Stimulated activated CD8-positive, alpha-beta memory T cell treated with anti-CD3 and anti-CD28 coated beads, Interleukin-12 subunit alpha, Interleukin-12 subunit beta, amount 100 ng/mL, for 4 hours (primary cell): ENCODE measurements around the gene THBS3.
A peak's percentile ranks its signal among the peaks of the same experiment; 100 is the strongest.
"Not testable (repeated sequence)": the region's sequence is repeated elsewhere in the genome, so short reads cannot be mapped to it uniquely, and the experiment has no call there.

Experiments used
- DNase-seq: peaks from one replicate; pipeline ENCODE4 v3.0.0-alpha.2; 2020; ENCODE audit warnings: low read depth

The THBS3 gene

DNA sequence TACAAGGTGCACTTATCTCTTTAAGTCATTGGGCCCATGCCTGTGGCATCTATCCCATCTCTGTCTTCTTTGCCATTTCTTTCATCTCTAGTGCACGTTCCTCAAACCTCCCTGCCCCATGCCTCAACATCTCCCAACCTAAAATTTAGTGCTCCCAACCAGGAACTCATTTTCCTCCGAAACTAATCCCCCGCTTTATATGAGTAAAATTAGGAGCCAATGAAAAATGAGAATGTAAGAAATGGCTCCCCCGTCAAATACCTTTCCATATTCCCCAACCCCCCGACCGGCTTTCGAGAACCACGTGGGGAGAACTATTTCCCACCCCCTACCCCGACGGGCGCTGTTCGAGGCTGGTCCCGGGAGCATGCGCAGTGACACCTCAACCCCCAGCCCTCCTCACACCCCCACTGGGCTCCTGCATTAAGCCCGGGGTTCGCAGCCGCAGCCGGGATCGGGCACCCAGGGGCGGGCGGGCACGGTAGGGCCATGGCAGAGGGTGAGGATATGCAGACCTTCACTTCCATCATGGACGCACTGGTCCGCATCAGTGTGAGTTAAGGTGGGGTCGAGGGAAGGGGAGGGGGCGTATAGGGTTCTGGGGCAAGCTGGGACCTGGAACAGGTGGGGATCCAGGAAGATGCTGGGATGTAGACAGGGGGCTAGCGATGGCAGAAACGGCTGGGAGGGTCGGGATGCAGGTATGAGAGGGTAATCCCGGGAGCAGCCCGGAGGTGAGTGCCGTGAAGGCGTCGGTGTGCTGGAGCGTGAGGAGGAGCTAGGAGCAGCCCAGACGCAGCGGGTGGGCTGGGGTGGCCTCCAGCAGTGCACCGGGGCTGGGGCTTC is 34.0 kb downstream of the THBS3 start, which contains the start of gene TRIM46:
Gene TRIM46 (plus strand): TSS at position 372 of the 846 bp plus-strand sequence. CDS start 118 bp downstream, at position 490.
- peak; percentile 53 for DNase-seq

DNA sequence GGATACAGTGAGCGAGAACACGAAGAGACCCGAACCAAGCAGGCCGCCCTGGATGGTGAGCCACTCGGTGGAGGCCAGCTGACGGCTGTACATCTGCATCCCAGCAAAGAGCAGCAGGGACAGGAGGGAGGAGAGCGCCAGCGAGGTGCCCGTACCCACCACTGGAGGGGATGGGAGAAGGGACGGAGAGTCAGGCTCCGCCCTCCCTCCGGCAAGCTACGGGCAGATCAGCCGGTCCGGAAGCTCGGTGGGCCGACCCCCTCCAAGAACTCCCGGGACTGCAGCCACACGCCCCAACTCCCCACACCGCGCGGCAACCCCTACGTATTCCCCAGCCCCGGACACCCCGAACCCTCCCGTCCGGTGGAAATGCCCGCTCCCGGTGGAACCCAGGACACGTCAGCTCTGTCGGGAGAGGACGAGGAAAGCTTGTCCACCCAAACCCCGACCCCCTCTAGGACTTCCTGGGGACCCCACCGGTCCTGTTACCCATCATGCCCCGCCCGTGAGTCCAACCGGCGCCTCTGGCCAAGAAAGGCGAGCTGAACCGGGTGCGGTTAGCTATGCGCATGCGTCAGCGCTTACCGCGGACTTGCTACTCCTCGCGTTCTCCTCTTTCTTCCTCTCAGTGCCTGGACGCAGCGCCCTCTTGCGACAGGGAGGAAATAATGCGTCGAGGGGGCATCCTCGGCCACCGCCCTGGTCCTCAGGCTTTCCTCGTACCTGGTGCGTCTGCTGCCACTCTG is 34.8 kb downstream of the THBS3 start, which contains the start of gene KRTCAP2:
Gene KRTCAP2 (minus strand): TSS at position 573 of the 746 bp plus-strand sequence. CDS start 80 bp downstream, at position 493.
- peak; percentile 89 for DNase-seq

DNA sequence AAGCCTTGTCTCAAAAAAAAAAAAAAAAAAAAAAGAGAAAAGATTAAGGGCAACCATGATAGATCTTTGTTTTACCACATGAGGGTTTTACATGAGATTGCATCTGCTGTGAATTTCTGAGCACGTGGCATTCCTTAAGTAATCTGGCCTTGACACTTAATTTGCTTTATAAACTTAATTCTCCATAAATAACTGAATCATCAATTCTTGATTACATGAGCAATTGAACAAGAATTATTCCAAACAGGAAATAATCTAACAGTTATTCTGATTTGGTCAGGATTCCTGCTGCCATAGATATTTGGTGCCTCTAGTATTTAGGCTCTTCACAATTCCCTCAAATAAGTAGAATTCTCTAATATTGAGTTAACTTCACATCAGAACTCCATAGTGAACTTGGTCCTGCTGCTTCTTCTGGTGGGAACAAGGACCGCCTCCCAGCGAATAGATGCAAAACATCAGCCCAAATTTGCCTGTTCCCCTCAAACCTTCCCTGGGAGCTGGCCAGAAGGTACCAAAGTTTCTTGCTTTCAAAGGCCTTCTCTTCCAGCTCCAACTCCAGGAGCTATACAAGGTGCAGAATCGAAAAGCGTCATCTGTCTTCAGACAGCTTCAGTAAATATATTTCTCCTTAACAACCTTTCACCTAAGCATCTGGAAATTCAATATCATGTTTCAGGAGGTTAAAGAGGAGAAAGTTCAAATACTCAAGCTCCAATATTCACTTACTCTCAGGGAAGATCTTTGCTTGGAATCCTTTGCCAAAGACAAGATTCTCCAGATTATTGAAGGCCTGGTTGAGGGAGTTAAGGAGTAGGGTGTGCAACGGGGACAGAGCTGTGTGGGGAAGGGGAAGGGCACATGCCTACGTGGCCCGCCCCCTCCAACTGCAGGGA is 35.6 kb downstream of the THBS3 start:
- no peak for DNase-seq

DNA sequence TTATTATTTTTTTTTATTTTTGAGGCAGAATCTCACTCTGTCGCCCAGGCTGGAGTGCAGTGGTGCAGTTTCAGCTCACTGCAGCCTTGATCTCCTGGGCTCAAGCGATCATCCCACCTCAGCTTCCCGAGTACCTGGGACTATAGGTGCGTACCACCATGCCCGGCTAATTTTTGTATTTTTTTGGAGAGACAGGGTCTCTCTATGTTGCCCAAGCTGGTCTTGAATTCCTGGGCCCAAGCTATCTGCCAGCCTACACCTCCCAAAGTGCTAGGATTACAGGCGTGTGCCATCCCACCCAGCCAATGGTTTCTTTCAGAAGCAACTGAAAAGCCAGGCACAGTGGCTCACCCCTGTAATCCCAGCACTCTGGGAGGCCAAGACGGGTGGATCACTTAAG is 36.9 kb downstream of the THBS3 start:
- no peak for DNase-seq

DNA sequence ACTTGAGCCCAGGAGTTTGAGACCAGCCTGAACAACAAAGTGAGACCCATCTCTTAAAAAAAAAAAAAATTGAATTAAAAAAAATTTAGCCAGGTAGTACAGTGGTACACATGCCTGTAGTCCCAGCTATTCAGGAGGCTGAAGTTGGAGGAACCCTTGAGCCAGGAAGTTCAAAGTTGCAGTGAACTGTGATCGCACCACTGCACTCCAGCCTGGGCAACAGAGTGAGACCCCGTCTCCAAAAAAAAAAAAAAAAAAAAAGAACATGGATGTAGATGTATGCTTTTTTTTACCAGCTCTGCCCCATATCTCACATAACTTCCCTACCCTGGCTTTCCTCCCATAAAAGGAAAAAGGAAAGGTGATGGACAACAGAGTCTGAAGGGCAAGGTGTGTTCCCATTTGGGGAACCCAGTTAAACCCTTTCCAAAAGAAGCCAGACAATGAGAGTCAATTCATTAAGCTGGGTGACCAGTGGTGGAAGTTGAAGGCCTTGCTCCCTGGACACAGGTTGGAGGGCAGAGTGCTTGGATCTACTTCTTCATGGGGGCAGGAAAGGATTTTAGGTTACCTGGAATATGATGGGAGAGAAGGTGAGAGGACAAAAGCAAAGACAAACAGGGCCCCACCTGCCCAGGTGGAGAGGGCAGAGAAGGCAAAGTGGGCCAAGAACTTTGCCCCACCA is 37.5 kb downstream of the THBS3 start:
- no peak for DNase-seq

DNA sequence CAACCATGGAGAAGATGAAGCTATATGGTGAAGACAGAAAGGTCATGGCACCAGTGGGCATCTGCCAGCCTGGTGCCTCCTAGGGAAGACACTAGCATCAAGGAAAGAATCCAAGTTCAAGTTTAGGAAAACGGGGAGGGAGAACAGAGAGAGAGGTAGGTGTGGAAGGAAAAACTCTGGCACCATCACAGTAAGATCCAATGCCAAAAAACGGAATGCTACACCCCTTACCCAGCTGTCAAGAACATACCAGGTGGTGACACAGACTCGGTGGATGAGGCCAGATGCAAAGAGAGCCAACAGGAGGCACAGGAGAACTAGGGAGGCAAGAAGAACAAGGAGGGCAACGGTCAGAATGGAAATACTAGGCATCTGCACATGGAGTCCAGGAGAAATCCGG is 38.2 kb downstream of the THBS3 start:
- DNase-seq: no peak

DNA sequence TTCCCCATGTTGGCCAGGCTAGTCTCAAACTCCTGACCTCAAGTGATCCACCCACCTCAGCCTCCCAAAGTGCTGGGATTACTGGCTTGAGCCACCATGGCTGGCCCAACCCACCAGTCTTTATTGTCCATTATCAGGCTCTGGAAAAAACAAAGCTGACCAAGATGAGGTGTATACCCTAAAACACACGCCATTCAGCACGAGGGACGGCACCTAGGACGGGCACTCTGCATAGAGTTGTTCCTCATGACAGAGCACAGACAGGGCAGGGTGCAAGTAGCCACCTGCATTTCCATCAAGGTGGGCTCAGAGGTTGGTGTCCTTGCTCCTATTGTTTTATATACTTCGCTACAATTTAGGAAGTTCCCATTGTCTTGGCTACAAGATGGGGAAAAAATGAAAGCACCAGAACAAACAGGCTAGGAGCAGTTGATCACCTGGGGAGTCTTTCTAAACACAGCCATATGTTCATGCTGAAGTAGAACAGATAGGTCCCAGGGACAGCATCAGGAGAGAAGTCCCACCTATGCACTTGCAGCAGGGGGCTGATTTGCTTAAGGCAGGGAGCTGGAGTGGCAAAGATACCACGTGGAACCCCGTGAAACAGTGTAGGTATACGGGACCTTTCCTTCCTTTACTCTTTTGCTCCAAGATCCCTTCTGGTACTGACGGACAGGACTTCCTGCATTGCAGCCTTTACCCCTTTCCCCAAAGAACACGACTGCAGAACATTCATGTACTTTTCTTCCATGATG is 39.1 kb downstream of the THBS3 start:
- no peak for DNase-seq

DNA sequence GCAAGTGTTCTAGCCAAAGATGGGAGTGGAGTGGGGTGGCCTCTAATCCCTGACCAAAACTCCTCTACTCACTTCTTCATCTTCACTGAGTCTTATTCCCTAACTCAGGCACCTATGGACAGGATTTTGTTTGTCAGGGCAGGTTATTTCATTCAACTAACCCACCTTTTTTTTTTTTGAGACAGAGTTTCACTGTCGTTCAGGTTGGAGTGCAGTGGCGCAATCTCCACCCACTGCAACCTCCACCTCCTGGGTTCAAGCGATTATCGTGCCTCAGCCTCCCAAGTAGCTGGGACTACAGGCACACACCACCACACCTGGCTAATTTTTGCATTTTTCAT is 39.6 kb downstream of the THBS3 start:
- DNase-seq: not testable (repeated sequence)

DNA sequence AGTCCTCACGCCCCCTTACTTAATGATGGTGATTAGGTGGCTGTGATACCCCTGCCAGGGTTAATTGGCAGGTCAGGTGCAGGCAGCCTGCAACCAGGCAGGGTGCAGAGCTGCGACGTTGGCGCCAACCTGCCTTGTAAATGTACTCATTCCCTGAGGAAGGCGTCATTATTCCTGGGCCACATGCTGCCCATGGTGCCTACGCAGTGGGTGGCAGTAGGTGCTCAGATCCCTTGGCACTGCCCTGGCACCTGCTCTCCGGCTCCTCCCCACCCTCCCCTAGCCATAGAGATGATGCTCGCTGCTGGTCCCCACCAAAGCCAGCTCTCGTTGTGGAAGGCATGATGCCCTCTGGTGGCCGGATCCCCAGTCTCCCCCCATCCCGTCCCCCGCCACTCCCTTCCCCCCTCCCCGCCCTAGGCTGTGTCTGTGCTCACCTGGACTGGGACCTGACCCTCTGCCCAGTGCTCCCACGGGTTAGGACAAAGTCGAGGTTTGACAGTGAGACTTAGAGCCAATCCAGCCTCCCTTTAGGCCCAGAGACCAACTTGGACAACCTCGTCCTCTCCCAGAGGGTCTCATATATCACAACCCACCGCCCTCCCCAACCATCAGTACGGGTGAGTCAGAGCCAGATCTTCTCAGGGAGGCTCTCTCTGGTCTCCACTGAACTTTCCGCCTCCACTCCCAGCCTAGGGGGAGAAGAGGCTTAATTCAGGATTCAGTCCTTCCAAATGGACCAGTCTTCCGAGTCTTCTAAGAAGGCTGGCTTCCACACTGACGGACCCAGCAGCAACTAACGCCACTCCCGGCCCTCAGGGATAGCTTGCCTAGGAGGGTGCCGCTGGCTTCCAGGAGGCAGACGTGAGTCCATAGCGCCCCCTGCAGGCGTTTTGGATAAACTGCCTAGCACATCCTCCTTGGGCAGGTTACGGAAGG is 40.3 kb downstream of the THBS3 start:
- DNase-seq: peak; percentile 60

DNA sequence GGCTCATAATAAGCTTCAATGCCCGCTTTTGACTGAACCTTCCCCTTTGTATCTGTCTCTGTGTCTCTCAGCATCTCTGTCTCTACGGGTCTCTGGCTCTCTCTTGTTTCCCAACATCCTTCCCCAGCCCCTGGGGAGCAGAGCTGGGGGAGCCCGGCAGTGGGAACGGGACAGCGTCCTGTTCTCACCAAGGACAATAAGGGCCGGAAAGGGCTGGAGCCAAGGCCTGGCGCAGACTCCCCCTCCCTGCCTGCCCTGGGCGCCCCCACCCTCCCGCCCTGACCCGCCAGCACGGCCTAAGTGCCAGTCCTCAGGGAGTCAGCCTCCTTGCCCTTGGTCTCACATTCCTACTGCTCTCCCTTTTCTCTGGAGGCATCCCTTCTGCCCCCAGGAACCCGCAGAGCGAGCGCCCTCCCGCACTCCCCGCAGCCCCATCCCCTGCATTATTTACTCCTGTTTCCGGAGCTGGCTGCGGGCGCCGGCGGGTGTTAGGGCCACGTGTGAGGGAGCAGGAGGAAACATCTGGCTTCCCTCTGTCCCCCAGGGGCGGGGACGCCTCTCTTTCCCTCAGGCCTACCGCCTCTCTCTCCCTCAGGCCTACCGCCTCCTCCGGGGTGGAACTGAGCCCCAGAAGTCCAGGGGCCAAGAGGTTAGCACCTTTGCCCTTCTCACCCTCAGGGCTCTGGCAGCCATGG is 41.1 kb downstream of the THBS3 start:
- no peak for DNase-seq

DNA sequence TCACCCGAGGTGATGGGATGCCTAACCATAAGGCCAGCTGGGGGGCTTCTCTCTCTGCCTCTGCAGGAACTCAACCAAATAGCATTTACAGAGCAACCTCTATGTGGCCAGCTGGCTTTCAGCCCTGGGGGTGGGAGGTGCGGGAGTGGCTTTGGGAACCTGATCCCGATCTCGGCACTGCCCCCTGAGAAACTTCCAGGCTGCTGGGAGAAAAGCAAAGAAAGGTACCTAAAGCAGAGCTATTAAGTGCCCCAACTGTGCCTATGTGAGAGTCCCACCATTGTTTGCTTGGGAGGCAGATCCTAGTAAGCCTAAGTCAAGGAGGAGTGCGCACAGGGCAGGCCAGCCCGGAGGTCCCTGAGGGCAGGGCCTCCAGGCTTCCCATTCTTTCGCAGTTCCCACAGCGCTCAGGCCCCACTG is 41.6 kb downstream of the THBS3 start:
- no peak for DNase-seq

DNA sequence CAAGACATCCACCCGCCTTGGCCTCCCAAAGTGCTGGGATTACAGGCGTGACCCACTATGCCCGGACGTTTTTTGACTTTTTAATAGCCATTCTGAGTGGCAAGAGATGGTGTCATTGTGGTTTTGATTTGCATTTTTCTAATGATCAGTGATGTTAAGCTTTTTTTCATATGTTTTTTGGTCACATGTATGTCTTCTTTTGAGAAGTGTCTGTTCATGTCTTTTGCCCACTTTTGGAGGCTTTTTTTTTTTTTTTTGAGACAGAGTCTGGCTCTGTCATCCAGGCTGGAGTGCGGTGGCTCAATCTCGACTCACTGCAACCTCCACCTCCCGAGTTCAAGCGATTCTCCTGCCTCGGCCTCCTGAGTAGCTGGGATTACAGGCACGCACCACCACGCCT is 43.1 kb downstream of the THBS3 start:
- not testable (repeated sequence) for DNase-seq

DNA sequence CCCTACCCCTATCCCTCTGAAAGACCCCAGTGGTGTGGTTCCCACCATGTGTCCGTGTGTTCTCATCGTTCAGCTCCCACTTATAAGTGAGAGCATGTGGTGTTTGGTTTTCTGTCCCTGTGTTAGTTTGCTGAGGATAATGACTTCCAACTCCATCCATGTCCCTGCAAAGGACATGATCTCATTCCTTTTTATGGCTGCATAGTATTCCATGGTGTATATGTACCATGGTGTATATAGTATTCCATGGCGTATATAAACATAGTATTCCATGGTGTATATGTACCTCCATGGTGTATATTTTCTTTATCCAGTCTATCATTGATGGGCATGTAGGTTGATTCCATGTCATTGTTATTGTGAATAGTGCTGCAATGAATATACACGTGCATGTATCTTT is 43.9 kb downstream of the THBS3 start:
- DNase-seq: not testable (repeated sequence)

DNA sequence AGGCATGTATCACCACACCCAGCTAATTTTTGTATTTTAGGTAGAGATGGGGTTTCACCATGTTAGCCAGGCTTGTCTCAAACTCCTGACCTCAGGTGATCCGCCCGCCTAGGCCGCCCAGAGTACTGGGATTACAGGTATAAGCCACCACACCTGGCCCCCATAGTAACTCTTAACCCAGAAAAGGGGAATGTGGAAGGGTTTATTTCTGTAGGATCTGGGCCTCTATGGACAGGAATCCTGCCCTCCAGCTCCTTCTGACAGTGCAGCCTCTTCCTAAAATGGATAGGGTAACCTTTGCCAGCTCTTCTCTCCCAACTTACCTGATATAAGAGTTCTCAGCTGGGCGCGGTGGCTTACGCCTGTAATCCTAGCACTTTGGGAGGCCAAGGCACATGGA is 45.1 kb downstream of the THBS3 start:
- DNase-seq: not testable (repeated sequence)

DNA sequence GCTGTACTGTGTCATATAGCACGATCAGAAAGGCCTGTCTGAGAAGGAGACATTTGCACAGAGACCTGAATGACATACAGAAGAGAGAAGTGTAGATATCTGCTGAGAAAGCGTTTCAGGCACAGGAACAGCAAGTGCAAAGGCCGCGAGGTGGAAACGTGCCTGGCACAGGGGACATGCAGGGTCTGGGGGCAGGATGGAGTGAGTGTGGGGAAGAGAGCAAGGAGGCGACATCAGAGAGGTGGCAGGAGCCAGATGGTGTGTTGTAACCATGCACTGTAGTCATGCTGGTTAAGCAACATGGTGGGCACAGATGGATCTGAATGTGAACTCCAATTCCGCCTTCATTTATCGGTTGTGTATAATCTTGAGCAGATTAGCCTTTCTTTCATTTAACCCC is 47.6 kb downstream of the THBS3 start:
- DNase-seq: no peak

DNA sequence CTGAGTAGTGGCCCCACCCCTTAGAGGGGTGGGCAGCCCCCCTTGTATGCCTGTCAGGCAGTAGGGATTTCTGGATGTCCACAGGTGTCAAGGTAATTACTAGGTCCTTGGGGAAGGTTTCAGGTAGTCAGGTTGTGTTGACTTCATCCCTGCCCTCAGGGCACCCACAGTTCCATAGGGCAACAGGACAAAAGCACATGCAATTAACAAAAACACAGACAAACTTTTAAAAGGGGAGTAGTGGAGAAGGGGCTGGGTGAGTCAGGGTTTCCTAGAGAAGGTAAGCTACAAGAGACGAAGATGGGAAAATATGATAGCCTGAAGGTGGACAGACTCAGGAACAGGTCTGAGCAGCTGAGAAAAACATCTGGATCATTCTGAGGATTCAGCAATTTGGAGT is 48.7 kb downstream of the THBS3 start:
- no peak for DNase-seq

DNA sequence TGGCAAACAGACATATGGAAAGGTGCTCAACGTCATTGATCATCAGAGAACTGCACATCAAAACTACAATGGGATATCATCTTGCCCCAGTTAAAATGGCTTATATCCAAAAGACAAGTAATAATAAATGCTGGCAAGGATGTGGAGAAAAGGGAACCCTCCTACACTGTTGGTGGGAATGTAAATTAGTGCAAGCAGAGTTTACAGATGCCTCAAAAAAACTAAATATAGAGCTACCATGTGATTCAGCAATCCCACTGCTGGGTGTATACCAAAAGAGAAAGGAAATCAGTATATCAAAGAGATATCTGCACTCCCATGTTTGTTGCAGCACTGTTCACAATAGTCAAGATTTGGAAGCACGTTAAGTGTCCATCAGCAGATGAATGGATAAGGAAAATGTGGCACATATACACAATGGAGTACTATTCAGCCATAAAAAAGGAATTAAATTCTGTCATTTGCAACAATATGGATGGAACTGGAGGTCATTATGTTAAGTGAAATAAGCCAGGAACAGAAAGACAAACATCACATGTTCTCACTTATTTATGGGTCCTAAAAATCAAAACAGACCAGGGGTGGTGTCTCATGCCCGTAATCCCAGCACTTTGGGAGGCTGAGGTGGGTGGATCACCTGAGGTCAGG is 51.6 kb downstream of the THBS3 start:
- DNase-seq: not testable (repeated sequence)
